GM21360 (cell line): ENCODE measurements around the gene PTPRN2.

Experiments used
- ATAC-seq: cut with Tn5 transposase; IDR thresholded peaks from one replicate; pipeline ENCODE4 v1.9.1; 2021; ENCODE audit warnings: mild to moderate bottlenecking, moderate library complexity; ENCODE audit not compliant: unreplicated experiment

The PTPRN2 gene

DNA sequence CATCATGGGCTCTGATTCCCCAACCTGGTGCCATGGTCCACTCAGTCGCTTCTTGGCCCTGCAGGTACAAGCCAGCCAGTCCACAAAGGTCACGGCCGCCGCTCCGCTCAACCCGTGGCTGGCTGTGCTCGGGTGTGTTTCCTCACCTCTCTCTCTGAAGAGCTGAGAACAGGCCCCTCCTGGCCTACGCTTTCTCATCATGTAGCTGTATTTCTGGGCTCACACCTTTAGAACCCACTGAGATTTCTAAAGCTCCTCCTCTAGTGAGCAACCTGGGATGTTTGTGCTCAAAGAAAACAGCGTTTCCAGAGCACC lies 30.2 kb downstream of the PTPRN2 start:
- ATAC-seq: no peak

DNA sequence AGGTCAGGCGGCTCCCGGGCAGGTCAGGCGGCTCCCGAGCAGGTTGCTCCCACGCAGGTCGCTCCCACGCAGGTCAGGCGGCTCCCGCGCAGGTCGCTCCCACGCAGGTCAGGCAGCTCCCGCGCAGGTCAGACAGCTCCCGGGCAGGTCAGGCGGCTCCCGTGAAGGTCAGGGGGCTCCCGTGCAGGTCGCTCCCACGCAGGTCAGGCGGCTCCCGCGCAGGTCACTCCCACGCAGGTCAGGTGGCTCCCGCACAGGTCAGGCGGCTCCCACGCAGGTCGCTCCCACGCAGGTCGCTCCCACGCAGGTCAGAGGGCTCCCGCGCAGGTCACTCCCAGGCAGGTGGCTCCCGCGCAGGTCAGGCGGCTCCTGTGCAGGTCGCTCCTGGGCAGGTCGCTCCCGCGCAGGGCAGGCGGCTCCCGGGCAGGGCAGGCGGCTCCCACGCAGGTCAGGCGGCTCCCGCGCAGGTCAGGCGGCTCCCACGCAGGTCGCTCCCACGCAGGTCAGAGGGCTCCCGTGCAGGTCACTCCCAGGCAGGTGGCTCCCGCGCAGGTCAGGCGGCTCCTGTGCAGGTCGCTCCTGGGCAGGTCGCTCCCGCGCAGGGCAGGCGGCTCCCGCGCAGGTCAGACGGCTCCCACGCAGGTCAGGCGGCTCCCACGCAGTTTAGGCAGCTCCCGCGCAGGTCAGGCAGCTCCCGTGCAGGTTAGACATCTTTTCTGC lies 30.7 kb downstream of the PTPRN2 start:
- no peak for ATAC-seq

DNA sequence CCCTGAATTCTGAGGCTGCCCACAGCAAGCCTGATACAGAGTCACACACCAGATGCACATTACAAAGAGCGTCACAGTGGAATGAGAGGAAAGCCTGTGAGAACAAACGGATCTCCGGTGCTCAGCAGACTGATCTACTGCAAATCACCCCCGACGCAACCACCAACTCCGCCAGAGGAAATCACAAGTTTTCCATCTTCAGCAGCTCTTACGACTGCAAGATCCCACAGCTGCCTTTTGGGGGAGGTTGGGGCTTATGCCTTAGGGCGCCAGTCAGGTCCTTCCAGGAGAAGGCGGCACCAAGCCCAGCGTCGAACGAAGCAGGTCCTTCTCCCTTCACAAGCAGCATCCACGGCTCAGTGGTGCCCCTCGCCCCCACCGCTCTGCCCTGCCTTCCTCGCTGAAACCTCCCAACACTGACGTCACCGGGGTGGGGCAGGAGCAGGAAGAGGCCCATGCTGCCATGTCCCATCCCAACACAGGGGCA lies 32.5 kb downstream of the PTPRN2 start:
- ATAC-seq: no peak

DNA sequence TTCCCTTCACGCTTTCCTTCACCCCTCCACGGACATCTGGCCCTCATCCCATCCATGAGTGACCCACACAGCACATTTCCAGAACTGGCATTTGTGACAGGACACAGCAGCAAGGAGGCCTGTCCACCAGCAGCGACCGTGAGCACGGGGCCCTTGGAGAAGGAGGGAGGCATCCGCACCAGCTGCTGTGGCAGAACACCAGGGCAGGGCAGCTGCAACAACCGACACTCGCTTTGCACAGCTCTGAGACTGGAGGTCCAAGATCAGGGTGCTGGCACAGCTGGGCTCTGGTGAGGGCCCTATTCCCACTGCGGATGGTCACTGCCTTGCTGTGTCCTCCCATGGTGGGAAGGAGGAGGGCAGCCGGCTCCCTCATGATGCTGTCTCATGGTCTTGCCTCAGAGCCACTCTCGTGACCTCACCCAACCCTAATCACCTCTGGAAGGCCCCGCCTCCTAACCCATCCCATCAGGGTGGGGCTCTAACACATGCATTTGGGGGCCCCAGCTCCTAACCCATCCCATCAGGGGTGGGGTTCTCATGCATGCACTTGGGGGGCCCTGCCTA lies 36.7 kb downstream of the PTPRN2 start:
- ATAC-seq: no peak

DNA sequence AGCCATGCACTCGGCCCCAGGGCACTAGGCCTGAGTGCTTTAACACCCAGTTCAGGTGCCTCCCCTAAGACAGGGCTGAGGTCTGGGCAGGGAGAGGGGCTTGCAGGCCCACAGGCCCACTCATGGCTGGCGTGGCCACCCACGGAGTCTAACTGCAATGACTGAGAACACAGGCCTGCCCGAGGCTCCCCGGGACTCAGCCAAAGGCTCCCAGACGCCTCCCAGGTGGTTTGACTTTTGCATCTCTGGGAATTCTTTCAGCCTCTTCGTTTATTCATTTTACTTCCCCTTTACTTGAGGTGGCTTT lies 37.3 kb downstream of the PTPRN2 start:
- ATAC-seq: no peak

DNA sequence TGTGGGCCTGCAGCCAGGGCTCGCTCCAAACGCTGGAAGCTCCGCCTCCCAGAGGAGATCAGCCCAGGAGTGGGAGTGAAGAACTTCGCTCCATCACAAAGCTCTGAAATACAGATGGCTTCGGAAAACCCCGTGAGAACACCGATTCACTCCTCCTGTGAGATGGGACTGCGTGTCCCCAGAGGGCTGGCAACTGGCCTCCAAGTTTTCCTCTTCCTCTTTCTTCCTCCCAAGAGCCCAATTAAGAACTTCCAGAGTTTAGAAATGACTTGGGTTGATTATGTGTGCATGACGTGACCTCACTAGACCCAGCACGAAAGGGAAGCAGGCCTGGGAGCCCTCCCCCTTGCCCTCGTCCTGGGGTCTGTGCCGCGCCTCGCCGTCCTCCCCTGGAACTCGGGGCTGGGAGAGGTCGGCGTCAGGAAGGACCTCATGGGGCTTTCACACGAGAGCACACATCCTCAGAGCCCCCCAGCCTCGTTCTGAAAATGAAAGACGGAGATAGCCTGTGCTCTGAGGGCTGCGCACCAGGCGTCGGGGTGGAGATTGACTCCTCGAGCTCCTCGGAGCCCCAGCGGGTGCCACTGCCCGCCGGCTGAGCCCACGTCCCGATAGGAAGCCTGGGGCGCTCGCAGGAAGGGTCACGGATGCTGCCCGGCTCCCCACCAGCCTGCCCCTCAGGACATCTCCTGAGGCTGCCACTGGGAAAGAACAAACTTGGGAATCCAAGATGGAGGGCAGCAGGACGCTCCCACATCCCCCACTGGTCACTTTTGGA lies 37.8 kb downstream of the PTPRN2 start:
- ATAC-seq: no peak

DNA sequence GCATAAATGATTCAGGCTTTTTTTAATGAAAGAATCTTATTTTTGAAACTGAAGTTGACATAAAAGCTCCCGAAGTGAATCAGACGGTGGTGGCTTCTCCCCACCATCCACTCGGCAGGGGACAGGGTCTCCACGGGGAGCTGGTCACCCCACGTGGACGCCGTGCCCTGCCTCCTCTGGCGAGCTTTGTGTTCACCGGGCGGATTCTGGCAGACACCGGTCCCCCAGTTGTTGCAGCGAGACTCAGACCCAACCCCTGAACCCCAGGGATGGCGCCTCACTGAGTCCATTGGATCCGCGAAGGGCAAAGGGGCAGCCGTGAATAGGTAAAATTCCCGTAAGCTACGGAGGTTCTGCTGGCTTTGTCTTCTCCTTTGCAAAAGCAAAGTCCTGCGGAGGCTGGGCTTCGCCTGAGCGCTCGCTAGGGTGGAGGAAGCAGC lies 38.4 kb downstream of the PTPRN2 start:
- ATAC-seq: no peak

DNA sequence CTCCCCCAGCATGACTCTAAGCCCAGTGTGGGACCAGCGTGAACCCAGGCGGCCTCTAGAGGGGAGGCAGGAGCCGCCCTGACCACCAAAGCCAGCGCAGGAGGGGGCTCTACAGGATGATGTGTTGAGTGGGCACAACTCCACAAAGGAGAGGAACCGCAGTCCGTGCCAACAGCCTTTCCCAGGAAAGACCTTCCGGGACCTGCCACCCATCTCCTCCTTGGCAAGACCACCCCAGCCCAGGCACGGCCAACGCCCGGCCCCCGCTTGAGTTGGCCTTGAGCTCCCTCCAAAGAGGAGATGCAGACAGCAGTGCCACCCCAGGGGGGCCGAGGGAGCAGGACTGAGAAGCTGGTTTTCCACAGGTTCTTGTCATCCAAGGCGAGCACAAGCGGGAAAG lies 38.9 kb downstream of the PTPRN2 start:
- ATAC-seq: no peak

DNA sequence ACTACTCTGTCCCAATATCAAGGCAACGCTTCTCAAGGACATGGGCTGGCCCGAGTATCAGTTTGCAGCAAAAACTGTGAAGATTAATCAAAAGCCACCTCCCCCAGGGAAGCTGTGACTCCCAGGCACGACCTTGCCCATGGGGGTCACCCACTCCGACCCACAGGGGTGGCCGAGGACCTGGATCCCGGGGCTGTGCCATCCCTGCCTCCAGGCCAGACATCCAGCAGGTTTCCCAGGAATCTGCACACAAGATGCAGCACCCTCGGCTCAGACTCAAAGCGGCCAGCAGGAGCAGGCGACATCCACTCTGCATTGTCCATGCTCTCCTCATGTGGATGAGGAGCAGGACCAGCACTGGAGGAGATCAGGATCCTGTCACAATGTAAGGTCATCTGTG lies 39.8 kb downstream of the PTPRN2 start:
- ATAC-seq: no peak

DNA sequence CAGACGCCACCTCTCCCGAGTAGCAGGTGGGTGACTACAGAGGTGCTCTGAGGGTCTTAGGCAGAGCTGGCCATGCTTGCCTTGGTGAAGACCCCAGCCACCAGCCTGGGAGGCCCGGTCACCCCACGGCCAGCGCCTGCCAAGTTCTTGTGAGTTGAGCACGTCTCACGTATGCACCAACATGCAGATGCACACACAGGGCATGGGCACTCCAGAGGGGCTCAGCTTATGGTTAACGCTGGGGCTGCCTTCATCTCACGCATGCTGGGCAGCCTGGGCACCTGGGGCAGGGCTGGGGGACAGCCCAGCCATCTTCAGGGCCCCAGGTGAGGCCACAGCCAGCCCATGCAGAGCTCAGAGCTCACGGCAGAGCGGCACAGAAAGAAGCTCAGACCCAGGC lies 41.0 kb downstream of the PTPRN2 start:
- no peak for ATAC-seq

DNA sequence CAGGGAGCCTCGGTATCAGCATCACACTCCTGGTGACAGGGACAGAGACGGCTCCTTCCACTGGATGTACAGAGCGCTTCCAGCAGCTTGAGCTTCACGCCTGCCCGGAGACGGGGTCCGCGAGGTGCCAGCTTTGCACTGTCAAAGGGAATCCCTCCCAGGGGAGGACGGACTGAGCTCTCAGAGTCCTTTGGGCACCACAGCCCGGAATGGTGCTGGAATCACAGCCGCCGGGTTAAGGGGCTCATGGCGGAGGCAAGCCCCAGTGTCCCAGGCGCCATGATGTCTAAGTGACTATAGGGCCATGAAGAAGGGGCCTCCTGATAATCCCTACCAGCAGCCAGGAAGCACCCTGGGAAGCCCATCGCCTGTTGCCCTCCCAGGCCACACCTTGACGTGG lies 41.4 kb downstream of the PTPRN2 start:
- no peak for ATAC-seq

DNA sequence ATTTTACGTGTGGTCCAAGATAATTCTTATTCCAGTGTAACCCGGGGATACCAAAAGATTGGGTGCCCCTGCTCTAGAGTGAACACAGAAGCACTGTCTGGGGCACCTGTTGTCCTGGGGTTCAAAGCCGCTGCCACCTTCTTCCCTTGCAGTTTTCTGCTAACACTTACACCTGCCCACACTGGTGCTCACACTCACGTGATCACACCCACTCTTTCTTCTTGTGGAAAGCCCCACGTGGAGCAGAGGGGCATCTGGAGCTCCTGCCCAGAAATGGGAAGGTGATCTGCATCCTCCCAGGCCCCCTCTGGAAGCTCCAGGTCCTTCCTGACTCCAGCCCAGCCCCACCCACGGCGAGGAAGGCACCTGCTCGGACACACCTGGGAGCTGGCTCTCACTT lies 42.9 kb downstream of the PTPRN2 start:
- ATAC-seq: no peak

DNA sequence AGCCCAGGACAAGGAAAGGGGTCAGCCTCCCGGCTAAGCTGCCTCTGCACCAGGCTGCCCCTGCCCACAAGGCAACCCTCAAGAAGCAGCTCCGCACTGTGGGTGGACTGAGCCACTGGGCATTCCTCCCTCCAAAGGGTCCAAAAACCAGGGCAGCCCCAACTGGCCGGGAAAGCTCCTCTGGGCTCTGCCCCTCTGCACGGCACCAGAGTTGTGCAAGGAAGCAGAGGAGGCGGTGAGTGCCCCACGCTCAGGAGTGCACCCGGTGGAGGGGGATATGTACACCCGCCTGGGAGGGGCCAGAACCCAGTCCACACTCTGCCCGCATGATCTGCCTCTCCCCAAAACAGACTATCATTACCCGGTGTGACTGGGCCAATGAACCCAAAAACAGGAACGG lies 43.8 kb downstream of the PTPRN2 start:
- no peak for ATAC-seq

DNA sequence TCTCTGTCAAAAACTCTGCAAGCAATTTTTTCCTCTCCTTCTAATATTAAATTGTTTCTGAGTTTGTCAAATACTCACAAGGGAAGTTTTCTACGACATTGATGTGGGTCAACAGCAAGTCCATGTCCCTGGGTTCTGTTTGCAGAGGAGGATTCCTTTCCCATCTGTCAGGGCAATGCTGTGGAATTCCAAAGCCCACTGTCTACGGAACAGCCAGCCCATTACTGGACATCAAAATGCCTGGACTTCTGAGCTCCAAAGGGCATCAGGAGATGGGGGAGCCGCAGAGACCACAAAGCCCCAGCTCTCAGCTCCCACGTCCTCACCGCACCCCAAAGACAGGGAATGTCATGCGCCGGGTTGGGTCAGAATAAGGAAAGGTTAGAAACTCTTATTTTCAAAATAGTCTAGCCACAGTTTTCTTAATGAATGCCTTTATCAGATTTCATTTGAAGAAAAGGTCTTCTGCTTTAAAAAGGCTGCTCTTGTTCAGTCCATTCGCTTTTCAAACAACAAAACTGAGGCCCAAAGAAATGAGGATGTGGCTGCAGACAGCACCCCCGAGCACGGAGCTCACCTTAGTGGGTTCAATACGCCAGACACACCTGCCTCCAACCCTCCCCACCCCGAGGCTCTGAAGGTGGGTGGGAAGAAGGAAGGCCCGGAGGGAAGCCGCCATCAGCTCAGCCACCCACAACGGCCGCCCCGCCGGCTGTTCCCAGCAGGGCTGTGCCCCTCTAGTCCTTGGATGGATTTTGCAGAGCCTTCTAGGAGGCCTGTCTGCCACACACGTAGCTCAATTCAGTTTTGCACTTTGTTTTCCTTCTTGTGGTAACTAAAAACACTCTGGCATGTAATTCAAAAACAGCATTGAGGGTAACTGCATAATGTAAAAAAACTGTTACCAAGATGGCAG lies 44.7 kb downstream of the PTPRN2 start:
- no peak for ATAC-seq

DNA sequence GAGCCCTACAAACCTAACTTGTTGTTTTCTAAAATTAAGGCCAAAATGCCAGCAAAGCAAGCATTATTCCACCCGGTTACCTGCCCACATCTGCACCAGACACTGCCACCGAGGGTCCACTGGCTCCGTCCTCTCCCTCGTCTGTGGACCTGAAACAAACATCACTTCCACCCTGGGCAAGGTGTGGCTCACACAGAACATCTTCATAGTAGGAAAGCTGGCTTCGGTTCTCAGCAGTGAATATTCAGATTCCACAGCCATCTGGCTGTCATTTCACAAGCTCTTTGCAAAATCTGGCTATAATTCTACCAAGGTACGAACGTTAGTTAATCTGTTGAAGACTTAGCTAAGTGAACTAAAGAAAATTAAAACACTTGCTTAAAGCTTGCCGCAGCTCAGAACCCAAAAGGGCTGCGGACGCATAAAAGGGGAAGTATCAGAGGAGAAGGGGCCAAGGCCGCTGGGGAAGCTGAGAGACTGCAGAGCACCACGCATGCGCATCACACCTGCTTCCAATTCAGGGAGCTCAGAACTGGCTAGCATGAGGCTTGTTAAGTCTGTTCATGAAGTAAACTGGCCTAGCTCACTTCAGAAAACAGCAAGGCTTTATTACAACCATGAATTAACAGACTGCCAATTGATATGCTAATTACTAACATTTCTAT lies 46.1 kb downstream of the PTPRN2 start:
- peak; percentile 66 for ATAC-seq

DNA sequence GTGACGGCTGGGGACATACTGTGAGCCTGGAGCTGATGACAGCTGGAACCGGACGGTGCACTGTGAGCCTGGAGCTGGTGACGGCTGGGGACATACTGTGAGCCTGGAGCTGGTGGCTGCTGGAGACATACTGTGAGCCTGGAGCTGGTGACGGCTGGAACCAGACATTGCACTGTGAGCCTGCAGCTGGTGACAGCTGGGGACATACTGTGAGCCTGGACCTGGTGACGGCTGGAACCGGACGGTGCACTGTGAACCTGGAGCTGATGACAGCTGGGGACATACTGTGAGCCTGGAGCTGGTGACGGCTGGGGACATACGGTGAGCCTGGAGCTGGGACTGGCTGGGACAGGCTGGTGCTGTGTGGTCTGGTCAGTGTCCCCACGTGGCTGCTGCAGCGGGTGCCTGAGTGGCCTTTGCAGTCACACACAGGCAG lies 47.9 kb downstream of the PTPRN2 start:
- ATAC-seq: no peak

DNA sequence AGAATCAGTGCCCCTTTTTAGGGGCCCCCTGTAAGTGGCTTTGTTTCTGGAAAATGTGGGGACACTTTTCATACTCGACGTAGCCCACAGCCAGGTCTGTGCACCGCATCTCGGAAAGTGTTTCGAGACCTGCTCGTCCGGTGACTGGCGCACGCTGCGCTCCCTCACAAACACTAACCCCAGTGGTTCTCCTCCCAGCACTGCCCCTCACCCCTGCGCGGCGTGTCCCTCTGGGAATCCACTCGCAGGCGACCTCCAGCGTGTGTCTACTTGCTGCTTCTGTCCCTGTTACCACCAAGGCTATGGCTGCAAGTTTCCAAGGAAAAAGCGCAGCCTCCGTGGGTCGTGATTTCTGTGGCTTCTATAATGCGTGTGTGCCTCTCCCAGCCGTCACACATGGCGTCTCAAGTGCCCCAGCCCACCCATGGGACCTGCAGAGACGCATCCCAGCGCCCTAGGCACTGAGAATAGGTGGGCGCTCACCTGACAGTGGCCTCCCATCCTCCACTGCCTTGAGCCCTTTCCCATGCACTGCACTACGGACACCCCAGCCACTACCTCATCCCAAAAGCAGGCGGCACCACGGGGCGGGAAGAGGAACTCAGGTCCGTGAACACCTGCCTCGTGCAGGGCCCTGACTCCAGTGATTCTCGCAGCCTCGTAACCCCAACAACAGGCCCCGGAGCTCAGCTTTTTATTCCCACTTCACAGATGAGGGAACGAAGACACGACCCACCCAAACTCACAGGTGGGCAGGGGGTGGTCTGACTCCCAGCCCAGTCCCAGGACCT lies 49.3 kb downstream of the PTPRN2 start:
- no peak for ATAC-seq

DNA sequence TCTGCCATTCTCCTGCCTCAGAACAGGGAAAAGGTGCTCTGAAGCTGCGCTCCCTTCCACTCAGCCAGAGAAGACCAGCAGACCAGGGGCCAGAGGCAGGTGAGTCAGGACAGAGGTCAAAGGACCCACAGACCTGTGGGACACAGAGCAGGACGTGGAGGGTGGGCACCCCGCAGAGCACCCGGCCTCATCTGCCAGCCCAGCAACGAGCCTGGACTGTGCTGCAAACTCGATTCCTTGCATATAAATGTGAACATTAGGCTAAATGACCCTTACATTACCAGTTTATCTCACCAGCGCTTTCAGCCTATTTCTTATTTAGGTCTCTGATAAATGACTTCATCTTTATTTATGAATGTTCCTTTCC lies 50.1 kb downstream of the PTPRN2 start:
- ATAC-seq: no peak

DNA sequence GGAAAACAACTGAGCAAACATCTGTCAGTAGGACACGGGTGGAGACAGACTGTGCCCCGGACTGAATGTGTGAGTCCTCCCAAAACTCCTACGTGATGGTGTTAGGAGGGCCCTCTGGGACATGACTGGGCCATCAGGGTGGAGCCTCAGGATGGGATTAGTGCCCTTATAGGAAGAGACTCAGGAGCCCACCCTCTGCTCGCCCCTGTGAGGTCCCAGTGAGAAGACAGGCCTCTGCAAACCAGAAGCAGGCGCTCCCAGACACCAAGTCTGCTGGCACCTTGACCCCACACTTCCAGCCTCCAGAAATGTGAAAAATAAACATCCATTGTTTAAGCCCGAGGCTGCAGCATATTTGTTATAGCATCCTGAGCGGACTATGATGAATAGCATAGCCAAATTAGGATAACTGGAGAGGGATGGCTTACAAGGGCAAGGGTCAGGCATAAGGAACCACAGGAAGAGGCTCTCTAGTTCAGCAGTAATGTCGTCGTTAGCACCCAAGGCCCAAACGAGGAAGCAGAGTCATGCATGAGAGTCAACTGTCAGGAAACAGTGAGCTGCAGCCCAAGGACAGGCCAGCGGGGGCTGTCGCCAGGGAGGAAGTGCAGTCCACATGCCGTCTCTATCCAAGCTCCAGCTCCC lies 50.6 kb downstream of the PTPRN2 start:
- ATAC-seq: no peak

DNA sequence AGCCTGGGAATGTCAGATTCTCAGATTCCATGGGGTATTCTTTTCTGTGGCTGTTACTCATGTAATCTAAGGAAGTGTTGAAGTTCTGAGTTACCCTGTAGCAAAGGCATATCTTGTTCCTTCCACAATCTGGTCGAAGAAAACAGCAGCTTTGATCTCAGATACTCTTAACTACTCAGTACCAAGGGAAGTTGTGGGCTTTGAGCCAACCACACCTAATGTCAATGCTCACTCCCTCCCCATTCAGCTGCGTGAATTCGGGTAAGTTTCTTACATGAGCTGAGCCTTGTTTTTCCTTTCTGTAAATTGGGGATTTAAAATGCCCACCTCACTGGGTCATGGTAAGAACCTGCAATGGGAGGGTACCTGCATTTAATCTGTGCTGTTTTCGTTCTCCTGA lies 52.5 kb downstream of the PTPRN2 start:
- ATAC-seq: no peak
